ENCODE results near the gene SEMA4D. TPM values are rescaled to one million over a fixed set of nuclear protein-coding genes. Genes with fewer than 3 reads are reported as not detected.

The SEMA4D gene
- polyA plus RNA-seq, 1 experiment: 0.50 TPM

- Histone ChIP-seq H3K27me3 (ENCODE audit: control insufficient read depth, insufficient read depth, low read length) (no peaks in the 10 kb centered on the region), H3K4me3 (ENCODE audit: low read depth, low read length) (no peak overlapping the region), H3K36me3 (ENCODE audit: control insufficient read depth, insufficient read depth, low read length) (peaks cover 2% of the 10 kb centered on the region; the same call in 1 of the 2 replicates)
- no peak for DNase-seq (ENCODE audit: low read depth)
- ChIA-PET POLR2A (no interaction called here), CTCF (interaction anchor here (0.6 to 1.1 kb wide), 2 partner anchors 181 to 385 kb away, joined by 3 read pairs; no protein-coding TSS in a partner anchor)
- TF ChIP-seq CTCF (IDR thresholded peaks at IDR 0.05; ENCODE audit: insufficient read depth, low read depth, low read length): no peak
Measured at GRCh38 chr9:89367726-89368437, 130.0 kb downstream of the SEMA4D start.

GRCh38 chr9:89367281-89367680 lies 130.6 kb downstream of the SEMA4D start:
- POLR2A ChIA-PET: no interaction called here
- no peak for TF ChIP-seq CTCF (IDR thresholded peaks at IDR 0.05; ENCODE audit: insufficient read depth, low read depth, low read length)
- DNase-seq (ENCODE audit: low read depth): no peak
- no peak overlapping the region for H3K4me3 ChIP-seq (ENCODE audit: low read depth, low read length)
- H3K36me3 ChIP-seq (ENCODE audit: control insufficient read depth, insufficient read depth, low read length): peaks cover 2% of the 10 kb centered on the region; the same call in 1 of the 2 replicates
- no peaks in the 10 kb centered on the region for H3K27me3 ChIP-seq (ENCODE audit: control insufficient read depth, insufficient read depth, low read length)
- CTCF ChIA-PET: interaction anchor here (0.6 to 1.1 kb wide), 2 partner anchors 182 to 384 kb away, joined by 3 read pairs; no protein-coding TSS in a partner anchor

GRCh38 chr9:89366711-89367110 lies 131.2 kb downstream of the SEMA4D start:
- Histone ChIP-seq H3K36me3 (ENCODE audit: control insufficient read depth, insufficient read depth, low read length) (peaks cover 2% of the 10 kb centered on the region; the same call in 1 of the 2 replicates), H3K4me3 (ENCODE audit: low read depth, low read length) (no peak overlapping the region), H3K27me3 (ENCODE audit: control insufficient read depth, insufficient read depth, low read length) (no peaks in the 10 kb centered on the region)
- ChIA-PET CTCF (interaction anchor here (0.9 kb wide), 1 partner anchor 21 kb away, joined by 3 read pairs; no protein-coding TSS in a partner anchor), POLR2A (no interaction called here)
- DNase-seq (ENCODE audit: low read depth): no peak
- no peak for TF ChIP-seq CTCF (IDR thresholded peaks at IDR 0.05; ENCODE audit: insufficient read depth, low read depth, low read length)

GRCh38 chr9:89365532-89365912 lies 132.4 kb downstream of the SEMA4D start:
- POLR2A ChIA-PET: no interaction called here
- no peak for TF ChIP-seq CTCF (IDR thresholded peaks at IDR 0.05; ENCODE audit: insufficient read depth, low read depth, low read length)

GRCh38 chr9:89364666-89365531 lies 133.0 kb downstream of the SEMA4D start:
- ChIA-PET CTCF (no interaction called here), POLR2A (no interaction called here)
- TF ChIP-seq CTCF (IDR thresholded peaks at IDR 0.05; ENCODE audit: insufficient read depth, low read depth, low read length): no peak

More at GRCh38 chr9:89365532-89365912, 132.4 kb downstream of the SEMA4D start:
- CTCF ChIA-PET: no interaction called here
- Histone ChIP-seq H3K27me3 (ENCODE audit: control insufficient read depth, insufficient read depth, low read length) (no peaks in the 10 kb centered on the region), H3K4me3 (ENCODE audit: low read depth, low read length) (no peak overlapping the region), H3K36me3 (ENCODE audit: control insufficient read depth, insufficient read depth, low read length) (peaks cover 4% of the 10 kb centered on the region)
- no peak for DNase-seq (ENCODE audit: low read depth)

More at GRCh38 chr9:89364666-89365531, 133.0 kb downstream of the SEMA4D start:
- Histone ChIP-seq H3K36me3 (ENCODE audit: control insufficient read depth, insufficient read depth, low read length) (peaks cover 5% of the 10 kb centered on the region), H3K27me3 (ENCODE audit: control insufficient read depth, insufficient read depth, low read length) (no peaks in the 10 kb centered on the region), H3K4me3 (ENCODE audit: low read depth, low read length) (no peak overlapping the region)
- no peak for DNase-seq (ENCODE audit: low read depth)

Measured in BJ (cell line).